H9 (cell line): ENCODE results near the gene SKAP1. TPM values are rescaled to one million over a fixed set of nuclear protein-coding genes. Genes with fewer than 3 reads are reported as not detected.

Source experiments
- DNase-seq: peaks from one replicate; pipeline ENCODE4 v3.0.0-alpha.2; 2017
- H2AFZ ChIP-seq: one replicate; pipeline ENCODE4 v1.6.1; 2013; ENCODE audit warnings: mild to moderate bottlenecking, low read length, control low read depth, moderate library complexity
- H2AK5ac ChIP-seq: 2 replicates; pipeline ENCODE4 v1.6.1; 2013; ENCODE audit warnings: low read length, control low read depth, mixed read lengths; ENCODE audit not compliant: insufficient read length
- H2BK120ac ChIP-seq: one replicate; pipeline ENCODE4 v1.6.1; 2013; ENCODE audit warnings: low read depth, mild to moderate bottlenecking, low read length, control low read depth, inconsistent platforms; ENCODE audit not compliant: poor library complexity, severe bottlenecking
- H2BK12ac ChIP-seq: 2 replicates; pipeline ENCODE4 v1.6.1; 2013; ENCODE audit warnings: low read length, control low read depth, mixed read lengths, low read depth; ENCODE audit not compliant: insufficient read length
- H2BK15ac ChIP-seq: 2 replicates; pipeline ENCODE4 v1.6.1; 2013; ENCODE audit warnings: low read depth, low read length, control low read depth
- H2BK20ac ChIP-seq: one replicate; pipeline ENCODE4 v1.6.1; 2013; ENCODE audit warnings: low read depth, mild to moderate bottlenecking, low read length, control low read depth, inconsistent platforms; ENCODE audit not compliant: poor library complexity, severe bottlenecking
- H2BK5ac ChIP-seq: 2 replicates; pipeline ENCODE4 v1.6.1; 2013; ENCODE audit warnings: low read length, control low read depth, mixed read lengths; ENCODE audit not compliant: insufficient read length
- H3K14ac ChIP-seq: 2 replicates; pipeline ENCODE4 v1.6.1; 2013; ENCODE audit warnings: low read length, control low read depth; ENCODE audit not compliant: insufficient read depth
- H3K18ac ChIP-seq: 2 replicates; pipeline ENCODE4 v1.6.1; 2013; ENCODE audit warnings: low read depth, mild to moderate bottlenecking, mixed read lengths, low read length, control low read depth; ENCODE audit not compliant: insufficient read length
- H3K23ac ChIP-seq: 2 replicates; pipeline ENCODE4 v1.6.1; 2013; ENCODE audit warnings: low read length, control low read depth, mixed read lengths, low read depth; ENCODE audit not compliant: insufficient read length
- H3K23me2 ChIP-seq: 2 replicates; pipeline ENCODE4 v1.6.1; 2013; ENCODE audit warnings: low read depth, mild to moderate bottlenecking, mixed read lengths, low read length, control low read depth; ENCODE audit not compliant: insufficient read length, poor library complexity, severe bottlenecking
- H3K27ac ChIP-seq: 2 replicates; pipeline ENCODE4 v1.5.1; 2013; ENCODE audit warnings: low read length, control low read depth, mixed read lengths, low read depth; ENCODE audit not compliant: insufficient read length
- H3K27me3 ChIP-seq: 2 replicates; pipeline ENCODE4 v1.6.1; 2013; ENCODE audit warnings: low read length, control low read depth, inconsistent platforms; ENCODE audit not compliant: insufficient read depth
- H3K4ac ChIP-seq: 2 replicates; pipeline ENCODE4 v1.6.1; 2013; ENCODE audit warnings: low read depth, mild to moderate bottlenecking, control low read depth, inconsistent platforms, low read length, moderate library complexity
- H3K4me1 ChIP-seq: 2 replicates; pipeline ENCODE4 v1.6.1; 2013; ENCODE audit warnings: low read length, control low read depth, inconsistent platforms; ENCODE audit not compliant: insufficient read depth
- H3K4me2 ChIP-seq: 2 replicates; pipeline ENCODE4 v1.6.1; 2013; ENCODE audit warnings: low read length, control low read depth, mixed read lengths; ENCODE audit not compliant: insufficient read length, insufficient read depth
- H3K56ac ChIP-seq: 2 replicates; pipeline ENCODE4 v1.6.1; 2013; ENCODE audit warnings: low read depth, mild to moderate bottlenecking, mixed read lengths, low read length, control low read depth; ENCODE audit not compliant: insufficient read length
- H3K79me1 ChIP-seq: 2 replicates; pipeline ENCODE4 v1.6.1; 2013; ENCODE audit warnings: low read depth, mild to moderate bottlenecking, moderate library complexity, low read length, control low read depth, inconsistent platforms; ENCODE audit not compliant: insufficient read depth, poor library complexity, severe bottlenecking
- H3K79me2 ChIP-seq: 2 replicates; pipeline ENCODE4 v1.6.1; 2013; ENCODE audit warnings: low read length, control low read depth, inconsistent platforms; ENCODE audit not compliant: insufficient read depth
- H3K9ac ChIP-seq: 2 replicates; pipeline ENCODE4 v1.6.1; 2013; ENCODE audit warnings: low read length, control low read depth, mixed read lengths; ENCODE audit not compliant: insufficient read length; ENCODE audit errors: extremely low read depth
- H3K9me3 ChIP-seq: one replicate; pipeline ENCODE4 v1.6.1; 2013; ENCODE audit warnings: low read depth, low read length, inconsistent platforms; ENCODE audit not compliant: control insufficient read depth
- H3T11ph ChIP-seq: one replicate; pipeline ENCODE4 v1.6.1; 2013; ENCODE audit warnings: mild to moderate bottlenecking, low read length, control low read depth, inconsistent platforms
- H4K20me1 ChIP-seq: one replicate; pipeline ENCODE4 v1.6.1; 2013; ENCODE audit not compliant: control insufficient read depth, insufficient read length, insufficient read depth
- H4K5ac ChIP-seq: 2 replicates; pipeline ENCODE4 v1.6.1; 2013; ENCODE audit warnings: low read depth, mild to moderate bottlenecking, mixed read lengths, low read length, control low read depth; ENCODE audit not compliant: insufficient read length
- H4K8ac ChIP-seq: replicated peaks from 2 replicates; pipeline ENCODE4 v1.6.1; 2013; ENCODE audit warnings: low read length, control low read depth, mixed read lengths, low read depth; ENCODE audit not compliant: insufficient read length
- H4K91ac ChIP-seq: 2 replicates; pipeline ENCODE4 v1.6.1; 2013; ENCODE audit warnings: low read depth, mild to moderate bottlenecking, moderate library complexity, mixed read lengths, low read length, control low read depth; ENCODE audit not compliant: insufficient read length
- H3K27ac Mint-ChIP-seq, 3 experiments: 2 replicates in 2 of 3; 3 replicates in 1 of 3; pipeline ENCODE4 v1.8.0; 2020 to 2021; ENCODE audit warnings: mixed read lengths in 3 of 3, mild to moderate bottlenecking in 1 of 3, moderate library complexity in 1 of 3
- H3K27me3 Mint-ChIP-seq: 2 replicates; pipeline ENCODE4 v1.8.0; 2021; ENCODE audit warnings: low read depth, mild to moderate bottlenecking, moderate library complexity, mixed read lengths
- H3K36me3 Mint-ChIP-seq, 3 experiments: 2 replicates in 2 of 3; 3 replicates in 1 of 3; pipeline ENCODE4 v1.8.0; 2020 to 2021; ENCODE audit warnings: low read depth in 3 of 3, mixed read lengths in 3 of 3; ENCODE audit not compliant: insufficient read depth in 1 of 3
- H3K4me1 Mint-ChIP-seq, 2 experiments: 2 replicates each; pipeline ENCODE4 v1.8.0; 2020; ENCODE audit warnings: mixed read lengths in 2 of 2
- H3K4me3 Mint-ChIP-seq, 2 experiments: 2 replicates in 1 of 2; 3 replicates in 1 of 2; pipeline ENCODE4 v1.8.0; 2020 to 2021; ENCODE audit warnings: mild to moderate bottlenecking in 2 of 2, mixed read lengths in 2 of 2, moderate library complexity in 1 of 2
- H3K9me3 Mint-ChIP-seq, 2 experiments: 2 replicates in 1 of 2; 3 replicates in 1 of 2; pipeline ENCODE4 v1.8.0; 2020; ENCODE audit warnings: mild to moderate bottlenecking in 2 of 2, mixed read lengths in 2 of 2, moderate library complexity in 1 of 2
- WGBS: extraction: QIAGEN DNeasy Blood & Tissue Kit; methylation state at CpG from one replicate; pipeline ENCODE4 v1.1.7; 2013; ENCODE audit warnings: missing lambda C conversion rate, low lambda C conversion rate, mixed read lengths; ENCODE audit not compliant: insufficient read length; ENCODE audit errors: extremely low coverage; 5-methylcytosine and 5-hydroxymethylcytosine counted together
- total RNA-seq: library from RNA; stranded (reverse); gene quantifications from 2 replicates; pipeline ENCODE4 v1.2.1, GENCODE V29; 2021
- TF ChIP-seq, protein P1 (sequence below): fragments of 200-600 bp; sonication (generic); conservative IDR thresholded peaks from 3 replicates; pipeline ENCODE4 v1.8.0; 2021; ENCODE audit warnings: antibody characterized with exemption, mild to moderate bottlenecking

Gene SKAP1
- total RNA-seq, 1 experiment from 2014 or later, result not detected

GRCh38 chr17:48432820-48433775, 3.1 kb upstream of the SKAP1 start:
- no peak overlapping the region for H2BK15ac ChIP-seq
- H4K5ac ChIP-seq, result no peak overlapping the region
- H3K79me2 ChIP-seq, result no peaks in the 10 kb centered on the region
- Mint-ChIP-seq H3K4me3 (no peak overlapping the region), H3K9me3 (no peaks in the 10 kb centered on the region), H3K4me1 (peaks cover 7 to 11% of the 10 kb centered on the region in 2 experiments; a peak in 3 of 4 replicates), H3K27ac (no peak overlapping the region; a peak in 1 of 7 replicates), H3K36me3 (no peaks in the 10 kb centered on the region; a peak in 1 of 7 replicates), H3K27me3 (peaks cover 94% of the 10 kb centered on the region)
- no CpG with 5 or more reads among the region's 11 CpGs for WGBS
- H3K14ac ChIP-seq, result no peak overlapping the region
- H3K79me1 ChIP-seq, result no peaks in the 10 kb centered on the region
- no peak overlapping the region for H3T11ph ChIP-seq
- no peak for DNase-seq
- H3K18ac ChIP-seq, result no peak overlapping the region
- no peak overlapping the region for H4K91ac ChIP-seq
- H3K23me2 ChIP-seq, result no peaks in the 10 kb centered on the region
- H2AK5ac ChIP-seq, result no peak overlapping the region
- no peaks in the 10 kb centered on the region for H3K4me1 ChIP-seq
- H2BK5ac ChIP-seq, result no peak overlapping the region
- no peak overlapping the region for H3K56ac ChIP-seq
- H3K9ac ChIP-seq, result no peak overlapping the region
- no peak overlapping the region for H3K27ac ChIP-seq
- peaks cover 16% of the 10 kb centered on the region for H3K27me3 ChIP-seq
- H4K8ac ChIP-seq, result no peak overlapping the region
- H2AFZ ChIP-seq, result no peak overlapping the region
- H2BK20ac ChIP-seq, result no peak overlapping the region
- H2BK12ac ChIP-seq, result no peak overlapping the region
- H3K4me2 ChIP-seq, result no peak overlapping the region
- H4K20me1 ChIP-seq, result no peaks in the 10 kb centered on the region
- H2BK120ac ChIP-seq, result no peak overlapping the region
- H3K9me3 ChIP-seq, result no peaks in the 10 kb centered on the region
- H3K4ac ChIP-seq, result no peak overlapping the region
- no peak overlapping the region for H3K23ac ChIP-seq
- TF ChIP-seq, protein P1, sequence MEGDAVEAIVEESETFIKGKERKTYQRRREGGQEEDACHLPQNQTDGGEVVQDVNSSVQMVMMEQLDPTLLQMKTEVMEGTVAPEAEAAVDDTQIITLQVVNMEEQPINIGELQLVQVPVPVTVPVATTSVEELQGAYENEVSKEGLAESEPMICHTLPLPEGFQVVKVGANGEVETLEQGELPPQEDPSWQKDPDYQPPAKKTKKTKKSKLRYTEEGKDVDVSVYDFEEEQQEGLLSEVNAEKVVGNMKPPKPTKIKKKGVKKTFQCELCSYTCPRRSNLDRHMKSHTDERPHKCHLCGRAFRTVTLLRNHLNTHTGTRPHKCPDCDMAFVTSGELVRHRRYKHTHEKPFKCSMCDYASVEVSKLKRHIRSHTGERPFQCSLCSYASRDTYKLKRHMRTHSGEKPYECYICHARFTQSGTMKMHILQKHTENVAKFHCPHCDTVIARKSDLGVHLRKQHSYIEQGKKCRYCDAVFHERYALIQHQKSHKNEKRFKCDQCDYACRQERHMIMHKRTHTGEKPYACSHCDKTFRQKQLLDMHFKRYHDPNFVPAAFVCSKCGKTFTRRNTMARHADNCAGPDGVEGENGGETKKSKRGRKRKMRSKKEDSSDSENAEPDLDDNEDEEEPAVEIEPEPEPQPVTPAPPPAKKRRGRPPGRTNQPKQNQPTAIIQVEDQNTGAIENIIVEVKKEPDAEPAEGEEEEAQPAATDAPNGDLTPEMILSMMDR, result no peak
